Activated T-cell treated with anti-CD3 and anti-CD28 coated beads, Interleukin-2, amount 50 U/mL, for 72 hours (primary cell): Measurements from ENCODE around the gene SLC28A3. TPM values are rescaled to one million over a fixed set of nuclear protein-coding genes. Genes with fewer than 3 reads are reported as not detected.

Experiments
- ATAC-seq, 2 donors: fragments of 150-1000 bp; cut with Tn5 transposase; replicated peaks in 1 of 2; 2 replicates each; pipeline ENCODE4 v1.10.0; 2021; ENCODE audit warnings: moderate library complexity in 2 of 2, mild to moderate bottlenecking in 1 of 2
- DNase-seq, 2 donors: peaks; one replicate each; pipeline ENCODE4 v3.0.0; 2021 to 2022; ENCODE audit warnings: mixed read lengths in 1 of 2
- H3K27ac Mint-ChIP-seq: one replicate; pipeline ENCODE4 v1.8.0; 2022; ENCODE audit warnings: mild to moderate bottlenecking, moderate library complexity, mixed read lengths
- H3K27me3 Mint-ChIP-seq: one replicate; pipeline ENCODE4 v1.8.0; 2022; ENCODE audit warnings: low read depth, mixed read lengths
- H3K36me3 Mint-ChIP-seq, 2 donors: one replicate each; pipeline ENCODE4 v1.8.0; 2022; ENCODE audit warnings: mixed read lengths in 2 of 2, mild to moderate bottlenecking in 1 of 2; ENCODE audit not compliant: insufficient read depth in 2 of 2
- H3K4me1 Mint-ChIP-seq: one replicate; pipeline ENCODE4 v1.8.0; 2022; ENCODE audit warnings: low read depth, mixed read lengths
- H3K4me3 Mint-ChIP-seq, 2 donors: one replicate each; pipeline ENCODE4 v1.8.0; 2022; ENCODE audit warnings: mild to moderate bottlenecking in 2 of 2, mixed read lengths in 2 of 2, moderate library complexity in 2 of 2
- H3K9me3 Mint-ChIP-seq, 2 donors: one replicate each; pipeline ENCODE4 v1.8.0; 2022; ENCODE audit warnings: mixed read lengths in 2 of 2
- total RNA-seq, 2 donors: library from RNA; stranded (reverse); gene quantifications; one replicate each; pipeline ENCODE4 v1.2.3, GENCODE V29; 2022

The SLC28A3 gene
- total RNA-seq, 2 donors from 2014 or later = 1.5 to 1.7 TPM

DNA sequence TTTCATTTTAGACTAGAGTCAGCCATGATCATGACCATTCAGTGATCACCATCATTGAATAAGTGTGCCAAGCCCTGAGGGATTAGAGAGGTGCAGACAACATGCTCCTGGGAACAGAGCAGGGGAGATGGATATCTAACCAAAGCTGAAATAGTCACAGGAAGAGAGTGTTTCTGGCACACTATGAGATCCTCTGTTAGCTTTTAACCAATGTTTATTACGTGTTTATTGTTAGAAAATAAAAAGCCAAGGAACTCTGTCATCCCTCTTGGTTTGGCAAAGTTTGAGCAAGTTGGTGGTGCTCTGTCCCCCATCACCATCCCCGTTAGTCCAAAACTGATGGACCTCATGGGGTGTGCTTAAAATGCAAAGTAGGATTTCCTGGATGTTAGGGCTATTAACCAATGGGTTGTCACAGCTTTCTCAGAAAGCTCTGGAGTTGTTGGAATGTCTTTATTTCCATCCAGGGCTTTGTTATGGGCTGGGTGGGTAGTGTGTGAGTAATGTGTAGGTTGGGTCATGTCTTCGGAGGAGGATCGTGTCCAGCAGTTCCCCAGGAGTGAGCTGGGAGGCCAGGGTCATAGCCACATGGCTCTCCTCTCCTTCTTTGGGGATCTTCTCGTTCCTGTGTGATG lies 34.9 kb downstream of the SLC28A3 start:
- no peaks in the 10 kb centered on the region for H3K9me3 Mint-ChIP-seq
- H3K36me3 Mint-ChIP-seq = no peaks in the 10 kb centered on the region
- no peaks in the 10 kb centered on the region for H3K27me3 Mint-ChIP-seq
- ATAC-seq = no peak
- no peak for DNase-seq
- H3K4me1 Mint-ChIP-seq = peaks cover 11% of the 10 kb centered on the region
- no peak overlapping the region for H3K27ac Mint-ChIP-seq
- no peak overlapping the region for H3K4me3 Mint-ChIP-seq

DNA sequence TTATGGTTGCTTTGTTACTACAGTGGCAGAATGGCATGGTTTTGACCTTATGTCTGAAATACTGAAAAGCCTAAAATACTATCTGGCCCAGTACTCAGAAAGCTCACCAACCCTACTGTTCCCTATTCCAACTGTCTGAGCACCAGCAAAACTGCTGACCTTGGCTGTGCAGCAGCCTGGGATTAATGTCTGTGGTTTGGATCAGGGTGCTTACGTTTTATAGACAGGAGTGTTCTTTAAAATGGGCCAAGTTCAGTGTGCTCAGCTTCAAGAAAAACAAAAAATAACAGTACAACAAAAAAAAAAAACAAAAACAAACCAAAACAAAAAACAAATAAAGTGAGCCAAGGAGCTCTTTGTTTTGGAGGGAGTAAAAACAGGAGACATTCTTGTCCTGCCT lies 36.4 kb downstream of the SLC28A3 start:
- Mint-ChIP-seq H3K4me1 (peaks cover 11% of the 10 kb centered on the region), H3K27me3 (no peaks in the 10 kb centered on the region), H3K4me3 (no peak overlapping the region), H3K27ac (no peak overlapping the region), H3K9me3 (no peaks in the 10 kb centered on the region), H3K36me3 (no peaks in the 10 kb centered on the region)
- ATAC-seq = no peak
- no peak for DNase-seq

DNA sequence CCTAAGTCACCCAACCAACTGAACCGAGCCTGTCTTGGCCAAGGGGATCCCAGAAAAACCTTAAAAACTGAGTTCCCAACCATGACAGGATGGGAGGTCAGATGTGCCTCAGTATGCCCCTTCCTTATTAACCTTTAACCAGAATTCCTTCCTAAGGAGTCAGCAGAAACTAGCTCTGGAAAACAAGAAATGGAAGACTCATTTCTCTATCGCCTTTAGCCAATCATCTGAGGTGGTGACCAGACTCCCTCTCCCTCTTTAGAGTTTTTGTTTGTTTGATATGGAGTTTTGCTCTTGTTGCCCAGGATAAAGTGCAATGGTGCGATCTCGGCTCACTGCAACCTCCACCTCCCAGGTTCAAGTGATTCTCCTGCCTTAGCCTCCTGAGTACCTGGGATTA lies 37.5 kb downstream of the SLC28A3 start:
- H3K4me3 Mint-ChIP-seq = no peak overlapping the region
- no peaks in the 10 kb centered on the region for H3K36me3 Mint-ChIP-seq
- H3K27me3 Mint-ChIP-seq = no peaks in the 10 kb centered on the region
- H3K27ac Mint-ChIP-seq = no peak overlapping the region
- ATAC-seq = no peak
- H3K9me3 Mint-ChIP-seq = no peaks in the 10 kb centered on the region
- H3K4me1 Mint-ChIP-seq = peaks cover 11% of the 10 kb centered on the region
- DNase-seq = no peak

DNA sequence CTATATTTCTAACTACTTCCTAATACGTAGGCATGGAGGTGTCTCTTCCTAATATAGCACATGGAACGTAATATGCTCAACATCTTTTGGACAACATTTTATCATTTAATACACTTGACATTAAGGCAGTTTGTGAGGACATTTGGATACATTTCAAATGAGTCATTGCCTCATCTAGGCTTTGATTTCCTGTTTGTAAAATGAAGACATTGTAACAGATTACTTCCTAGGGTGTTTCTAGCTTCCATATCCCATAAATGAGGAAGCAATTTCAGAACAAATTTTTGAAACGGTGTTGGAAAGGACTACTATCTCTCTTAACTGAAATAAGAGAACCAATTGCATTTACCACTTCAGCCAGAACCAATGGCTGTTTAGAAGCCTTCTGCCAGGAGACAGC lies 38.7 kb downstream of the SLC28A3 start:
- Mint-ChIP-seq H3K36me3 (no peaks in the 10 kb centered on the region), H3K27me3 (no peaks in the 10 kb centered on the region), H3K4me1 (peaks cover 23% of the 10 kb centered on the region), H3K9me3 (no peaks in the 10 kb centered on the region), H3K4me3 (no peak overlapping the region), H3K27ac (no peak overlapping the region)
- peak in 1 of 2 donors; percentile 7 for ATAC-seq
- DNase-seq = no peak

DNA sequence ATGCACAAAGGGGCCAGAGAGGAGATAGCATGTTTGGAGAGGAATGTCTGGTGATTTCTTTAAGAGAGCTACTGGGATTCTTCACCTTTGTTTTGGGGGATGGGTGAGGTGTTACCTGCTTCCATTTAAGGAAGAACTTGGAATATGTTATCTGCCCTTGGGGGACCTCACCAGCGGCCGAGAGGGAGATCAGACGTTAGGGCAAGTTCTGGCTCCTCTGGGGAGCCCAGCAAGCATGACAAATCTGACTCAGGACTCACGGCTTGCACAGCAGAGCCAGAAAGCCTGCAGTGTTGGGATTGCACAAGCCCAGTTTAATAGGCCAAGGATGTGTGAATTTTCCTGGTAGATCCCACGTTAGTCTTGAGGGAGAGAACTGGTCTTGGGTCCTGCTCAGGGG lies 40.3 kb downstream of the SLC28A3 start:
- H3K36me3 Mint-ChIP-seq = no peaks in the 10 kb centered on the region
- H3K4me3 Mint-ChIP-seq = no peak overlapping the region
- peaks cover 38% of the 10 kb centered on the region for H3K4me1 Mint-ChIP-seq
- DNase-seq (no peak), ATAC-seq (no peak)
- no peak overlapping the region for H3K27ac Mint-ChIP-seq
- no peaks in the 10 kb centered on the region for H3K9me3 Mint-ChIP-seq
- H3K27me3 Mint-ChIP-seq = no peaks in the 10 kb centered on the region

DNA sequence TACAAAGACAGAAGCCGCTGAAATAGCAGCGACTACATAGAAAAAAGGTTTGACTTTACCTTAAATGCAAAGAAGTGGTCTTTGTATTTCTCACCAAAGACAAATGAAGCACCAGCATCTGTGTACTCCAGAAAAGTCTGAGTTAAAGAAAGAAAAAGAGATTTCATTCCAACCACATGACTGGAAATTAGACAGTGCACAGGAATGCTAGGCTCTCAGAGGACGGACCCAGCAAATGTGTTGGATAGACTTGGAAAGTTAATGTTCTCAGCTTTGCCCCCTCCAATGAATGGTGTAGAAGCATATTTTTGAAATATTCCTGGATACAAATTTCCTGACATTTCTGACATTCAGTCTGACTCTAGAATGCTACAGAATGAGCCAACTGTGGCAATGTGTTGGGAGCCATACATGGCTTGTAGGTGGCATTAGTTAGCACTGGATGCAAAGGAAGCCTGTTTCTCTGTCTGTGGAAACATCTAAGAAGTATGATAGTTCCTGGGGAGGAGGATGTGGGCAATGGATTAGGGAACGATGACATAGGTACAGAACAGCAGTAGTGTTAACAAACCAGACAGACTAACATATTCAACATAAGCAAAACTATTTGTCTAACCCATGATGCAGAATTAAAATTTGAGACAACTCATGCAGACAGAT lies 43.3 kb downstream of the SLC28A3 start:
- peak overlapping the region in 1 of 2 donors; percentile 67 for H3K4me3 Mint-ChIP-seq
- ATAC-seq = no peak
- peaks cover 68% of the 10 kb centered on the region for H3K4me1 Mint-ChIP-seq
- H3K27me3 Mint-ChIP-seq = no peaks in the 10 kb centered on the region
- no peak for DNase-seq
- H3K36me3 Mint-ChIP-seq = peaks cover under 1% of the 10 kb centered on the region in 2 donors
- H3K27ac Mint-ChIP-seq = peak overlapping the region; percentile 98
- H3K9me3 Mint-ChIP-seq = peaks cover under 1 to 4% of the 10 kb centered on the region in 2 donors

DNA sequence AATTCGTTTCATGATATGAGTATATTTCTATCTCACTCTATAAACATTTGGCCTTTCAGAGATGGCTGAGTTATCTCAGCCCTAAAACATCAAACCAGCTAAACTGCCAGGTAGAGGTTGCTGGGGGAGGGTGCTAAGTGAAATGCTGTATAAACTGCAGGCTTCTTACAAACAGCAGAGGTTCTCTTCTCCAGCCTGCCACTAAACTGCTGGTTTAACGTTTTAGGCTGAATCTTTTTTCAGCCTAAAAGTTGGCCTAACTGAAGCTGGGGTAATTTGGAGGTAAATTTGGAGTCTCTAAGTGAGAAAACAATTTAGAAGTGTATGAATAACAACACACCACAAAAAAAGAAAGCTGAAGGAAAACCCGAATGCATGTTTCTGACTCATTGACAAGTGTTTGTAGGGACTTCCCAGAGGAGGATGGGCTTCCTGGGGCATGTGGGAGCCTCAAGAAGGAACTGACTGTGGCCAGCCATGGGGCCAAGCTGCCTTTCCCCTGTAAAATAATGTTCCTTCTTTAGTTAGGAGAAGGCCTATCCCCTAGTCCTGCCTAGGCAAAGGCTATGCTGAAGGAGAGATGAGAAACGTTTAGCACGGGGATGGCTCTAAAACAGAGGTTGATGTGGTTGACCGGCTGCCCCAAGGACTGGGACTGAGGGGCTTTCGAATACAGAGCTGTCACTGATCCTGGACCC lies 44.3 kb downstream of the SLC28A3 start:
- Mint-ChIP-seq H3K4me1 (peaks cover 59% of the 10 kb centered on the region), H3K27ac (peak overlapping the region; percentile 98), H3K36me3 (peaks cover 2 to 3% of the 10 kb centered on the region in 2 donors), H3K27me3 (no peaks in the 10 kb centered on the region), H3K9me3 (peaks cover 2 to 5% of the 10 kb centered on the region in 2 donors), H3K4me3 (peak overlapping the region; percentile 67 to 76)
- DNase-seq (peak; percentile 69 to 83), ATAC-seq (peak; percentile 85 to 87)

DNA sequence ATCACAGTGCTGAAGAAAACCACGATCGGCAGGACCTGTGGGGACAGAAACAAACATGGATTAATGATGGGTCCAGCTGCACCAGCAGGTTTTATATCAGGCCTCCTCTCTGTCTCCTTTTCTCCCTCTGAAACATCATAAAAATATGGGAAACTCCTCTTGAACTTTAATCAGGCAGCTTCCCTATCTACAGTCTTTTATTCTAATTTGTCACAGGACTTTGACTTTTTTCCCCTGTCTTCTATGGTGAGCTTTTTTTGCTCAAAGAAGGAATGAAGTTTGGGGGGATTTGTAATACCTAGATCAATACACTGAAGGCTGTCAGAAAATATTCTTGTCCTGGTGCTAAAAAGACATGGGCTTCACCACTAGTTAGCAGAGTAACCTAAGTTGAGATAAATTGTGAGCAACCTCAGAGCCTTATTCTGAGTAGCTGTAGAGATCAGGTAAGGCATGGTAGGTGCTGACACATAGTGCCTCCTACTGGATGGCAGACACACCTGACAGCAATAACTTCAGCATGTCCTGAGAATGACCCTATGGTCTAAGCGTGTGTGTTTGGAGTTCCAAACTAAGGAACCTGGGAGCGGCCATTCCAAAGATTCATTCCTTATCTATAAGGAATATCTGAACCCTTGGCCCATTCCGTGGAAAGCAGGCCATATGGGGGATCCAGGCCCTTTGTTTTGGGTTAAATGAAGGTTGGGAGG lies 46.2 kb downstream of the SLC28A3 start:
- Mint-ChIP-seq H3K27me3 (no peaks in the 10 kb centered on the region), H3K27ac (peak overlapping the region; percentile 98), H3K36me3 (peaks cover 3 to 4% of the 10 kb centered on the region in 2 donors), H3K9me3 (peaks cover 2 to 7% of the 10 kb centered on the region in 2 donors), H3K4me1 (peaks cover 60% of the 10 kb centered on the region), H3K4me3 (peak overlapping the region; percentile 76 to 91)
- ATAC-seq (peak in 1 of 2 donors; percentile 26), DNase-seq (peak in 1 of 2 donors; percentile 34)

DNA sequence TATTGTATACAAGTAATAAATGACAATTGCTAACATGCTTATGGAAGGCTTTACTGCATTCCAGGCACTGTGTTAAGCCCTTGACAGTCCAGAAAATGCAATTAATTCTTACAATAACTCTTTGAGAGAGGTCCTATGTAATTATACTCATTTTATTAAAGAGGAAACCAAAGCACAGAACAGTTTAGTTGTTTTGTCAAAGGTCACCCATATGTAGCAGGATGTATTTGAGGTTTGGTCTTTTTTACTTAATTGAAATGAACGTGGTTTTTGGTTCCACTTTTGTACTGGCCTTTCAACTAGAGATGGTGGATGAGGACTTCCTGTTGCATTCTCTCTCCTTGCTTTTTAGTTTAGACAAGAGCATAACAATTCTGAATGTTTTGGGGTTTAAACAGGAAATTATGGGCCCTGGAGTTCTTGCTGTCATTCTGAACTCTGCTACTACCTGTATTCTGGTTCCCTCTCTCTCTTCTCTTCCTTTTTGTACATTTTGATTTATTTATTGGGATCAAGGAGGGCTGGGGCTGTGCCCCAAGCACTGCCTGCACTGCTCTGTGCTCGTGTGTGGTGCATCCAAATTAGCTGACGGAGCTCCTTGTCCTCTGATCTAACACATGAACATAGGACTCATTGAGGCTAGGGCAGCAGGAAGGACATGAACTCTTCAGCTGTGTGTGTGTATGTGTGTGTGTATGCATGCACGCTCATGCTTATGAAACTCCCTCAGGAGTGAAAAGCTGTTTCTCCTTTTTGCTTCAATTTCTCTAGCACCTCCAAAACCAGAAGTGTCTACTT lies 47.4 kb downstream of the SLC28A3 start:
- Mint-ChIP-seq H3K4me3 (peak overlapping the region; percentile 91), H3K36me3 (peaks cover 4% of the 10 kb centered on the region in 2 donors), H3K27ac (peak overlapping the region; percentile 98), H3K9me3 (peaks cover 2 to 7% of the 10 kb centered on the region in 2 donors), H3K27me3 (peaks cover 10% of the 10 kb centered on the region), H3K4me1 (peaks cover 66% of the 10 kb centered on the region)
- ATAC-seq = peak in 1 of 2 donors; percentile 10
- peak in 1 of 2 donors; percentile 6 for DNase-seq

DNA sequence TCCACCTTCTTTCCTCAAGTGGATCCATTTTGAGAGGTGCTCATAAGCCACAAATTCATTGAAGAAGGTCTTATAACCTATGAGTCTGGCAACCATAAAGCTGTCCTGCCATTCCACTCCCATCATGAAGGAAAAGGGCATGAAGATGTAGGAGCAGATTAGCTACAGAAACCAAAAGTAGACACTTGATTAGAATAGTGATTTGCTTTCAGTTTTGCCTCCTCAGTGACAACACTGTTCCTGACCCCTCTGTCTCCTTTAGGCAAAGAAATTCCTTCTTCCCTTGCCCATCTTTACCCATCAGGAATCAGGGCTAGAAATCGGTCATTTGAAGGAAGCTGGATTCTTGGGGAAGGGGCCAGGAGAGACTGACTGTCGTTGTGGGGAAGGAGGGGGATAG lies 55.2 kb downstream of the SLC28A3 start:
- ATAC-seq = no peak

DNA sequence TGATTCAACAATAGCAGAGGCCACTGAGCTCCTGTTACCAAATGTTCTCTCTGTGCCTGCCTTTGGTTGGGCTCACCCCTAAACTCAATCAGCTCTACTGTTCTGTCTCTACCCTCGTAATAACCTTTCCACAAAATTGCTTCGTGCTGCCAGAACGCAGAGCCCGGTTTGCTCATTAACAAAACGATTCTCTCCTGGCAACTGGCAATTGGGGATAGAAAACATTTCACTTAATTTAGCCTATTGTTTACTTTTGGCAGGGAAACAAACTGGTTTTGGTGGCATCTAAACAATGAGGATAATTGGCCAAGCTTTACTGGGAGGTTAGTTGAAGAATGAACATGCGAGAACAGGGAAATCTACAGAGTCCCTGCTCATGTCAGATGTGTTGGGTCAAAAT lies 56.6 kb downstream of the SLC28A3 start:
- H3K4me1 Mint-ChIP-seq = peaks cover 16% of the 10 kb centered on the region
- no peaks in the 10 kb centered on the region for H3K9me3 Mint-ChIP-seq

More for the DNA sequence above, 55.2 kb downstream of the SLC28A3 start:
- Mint-ChIP-seq H3K27me3 (peaks cover 10% of the 10 kb centered on the region), H3K4me3 (peak overlapping the region in 1 of 2 donors; percentile 49), H3K27ac (no peak overlapping the region), H3K4me1 (peaks cover 21% of the 10 kb centered on the region), H3K9me3 (no peaks in the 10 kb centered on the region), H3K36me3 (peaks cover 1% of the 10 kb centered on the region in 2 donors)
- no peak for DNase-seq

DNA sequence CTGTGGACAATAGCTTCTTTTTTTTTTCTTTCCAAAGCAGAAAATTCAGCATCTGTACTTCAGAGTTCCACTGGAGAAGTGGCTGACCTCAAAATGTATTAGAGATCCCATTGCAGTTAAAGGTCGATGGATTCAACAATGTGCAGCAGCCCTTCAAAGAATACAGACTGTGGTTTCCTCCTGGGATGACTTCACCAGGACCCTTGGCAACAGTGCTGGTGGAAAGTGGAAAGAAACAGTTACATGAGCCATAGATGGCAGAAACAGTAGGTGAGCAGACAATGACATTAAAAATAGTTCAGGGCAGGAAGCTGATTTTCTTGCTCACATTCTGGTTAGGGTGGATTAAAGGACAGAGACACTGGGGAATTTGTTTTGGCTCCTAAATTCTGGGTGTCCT lies 62.4 kb downstream of the SLC28A3 start:
- H3K4me1 Mint-ChIP-seq = no peaks in the 10 kb centered on the region
- ATAC-seq (no peak), DNase-seq (no peak)
- H3K9me3 Mint-ChIP-seq = no peaks in the 10 kb centered on the region
- H3K36me3 Mint-ChIP-seq = no peaks in the 10 kb centered on the region
- no peak overlapping the region for H3K27ac Mint-ChIP-seq
- no peak overlapping the region for H3K4me3 Mint-ChIP-seq
- peaks cover 21% of the 10 kb centered on the region for H3K27me3 Mint-ChIP-seq

More for the DNA sequence above, 56.6 kb downstream of the SLC28A3 start:
- DNase-seq (no peak), ATAC-seq (no peak)
- no peak overlapping the region for H3K4me3 Mint-ChIP-seq
- H3K27me3 Mint-ChIP-seq = peaks cover 7% of the 10 kb centered on the region
- peaks cover 0 to 1% of the 10 kb centered on the region in 2 donors for H3K36me3 Mint-ChIP-seq
- H3K27ac Mint-ChIP-seq = no peak overlapping the region
